Activated T-cell treated with anti-CD3 and anti-CD28 coated beads, Interleukin-2, amount 50 U/mL, for 1 hour (primary cell): ENCODE results near the gene ULK4.
"Not testable (repeated sequence)": the region's sequence is repeated elsewhere in the genome, so short reads cannot be mapped to it uniquely, and the experiment has no call there.

Experiments used
- DNase-seq: peaks from one replicate; pipeline ENCODE4 v3.0.0-alpha.2; 2020

The ULK4 gene

GRCh38 chr3:41956574-41956973 is 5.3 kb downstream of the ULK4 start:
- DNase-seq: no peak

- DNase-seq: no peak
Observed at GRCh38 chr3:41955192-41955591, 6.7 kb downstream of the ULK4 start.

GRCh38 chr3:41943311-41943843 is 18.5 kb downstream of the ULK4 start:
- no peak for DNase-seq

GRCh38 chr3:41940393-41940792 is 21.5 kb downstream of the ULK4 start:
- DNase-seq: no peak

- DNase-seq: no peak
Observed at GRCh38 chr3:41936384-41936783, 25.5 kb downstream of the ULK4 start.

GRCh38 chr3:41933154-41933676 is 28.7 kb downstream of the ULK4 start:
- DNase-seq: no peak

GRCh38 chr3:41932464-41932863 is 29.4 kb downstream of the ULK4 start:
- no peak for DNase-seq

GRCh38 chr3:41920406-41920965 is 41.4 kb downstream of the ULK4 start:
- no peak for DNase-seq

- DNase-seq: no peak
Observed at GRCh38 chr3:41915353-41915752, 46.5 kb downstream of the ULK4 start.

GRCh38 chr3:41912280-41912679 is 49.6 kb downstream of the ULK4 start:
- DNase-seq: no peak

- no peak for DNase-seq
Observed at GRCh38 chr3:41907330-41908073, 54.4 kb downstream of the ULK4 start.

GRCh38 chr3:41900265-41900664 is 61.6 kb downstream of the ULK4 start:
- no peak for DNase-seq

GRCh38 chr3:41898631-41899030 is 63.3 kb downstream of the ULK4 start:
- no peak for DNase-seq

GRCh38 chr3:41893977-41894376 is 67.9 kb downstream of the ULK4 start:
- no peak for DNase-seq

GRCh38 chr3:41888368-41889076 is 73.4 kb downstream of the ULK4 start:
- DNase-seq: no peak

GRCh38 chr3:41882956-41883355 is 78.9 kb downstream of the ULK4 start:
- no peak for DNase-seq

- DNase-seq: no peak
Observed at GRCh38 chr3:41881233-41881821, 80.6 kb downstream of the ULK4 start.

GRCh38 chr3:41880387-41880786 is 81.5 kb downstream of the ULK4 start:
- no peak for DNase-seq

GRCh38 chr3:41877741-41878140 is 84.2 kb downstream of the ULK4 start:
- DNase-seq: not testable (repeated sequence)

- DNase-seq: no peak
Observed at GRCh38 chr3:41874022-41874421, 87.9 kb downstream of the ULK4 start.

GRCh38 chr3:41872157-41872556 is 89.7 kb downstream of the ULK4 start:
- no peak for DNase-seq

GRCh38 chr3:41867533-41867932 is 94.4 kb downstream of the ULK4 start:
- no peak for DNase-seq

GRCh38 chr3:41866298-41866697 is 95.6 kb downstream of the ULK4 start:
- no peak for DNase-seq
